Duodenal mucosa (tissue), 2 donors: ENCODE measurements around the gene GPR183.

Source experiments
- H3K27ac ChIP-seq: one replicate; pipeline ENCODE4 v1.7.0; 2013; ENCODE audit warnings: low read depth, low read length
- H3K27me3 ChIP-seq, 2 donors: one replicate each; pipeline ENCODE4 v1.7.0; 2013; ENCODE audit warnings: low read length in 2 of 2, control low read depth in 1 of 2; ENCODE audit not compliant: insufficient read depth in 2 of 2, control insufficient read depth in 1 of 2
- H3K36me3 ChIP-seq, 2 donors: one replicate each; pipeline ENCODE4 v1.7.0; 2013; ENCODE audit warnings: low read length in 2 of 2, control low read depth in 1 of 2; ENCODE audit not compliant: insufficient read depth in 2 of 2, control insufficient read depth in 1 of 2
- H3K4me1 ChIP-seq, 2 donors: one replicate each; pipeline ENCODE4 v1.7.0; 2013; ENCODE audit warnings: low read length in 2 of 2, control low read depth in 1 of 2; ENCODE audit not compliant: insufficient read depth in 2 of 2, control insufficient read depth in 1 of 2
- H3K4me3 ChIP-seq, 2 donors: one replicate each; pipeline ENCODE4 v1.7.0; 2013; ENCODE audit warnings: low read length in 2 of 2, low read depth in 1 of 2
- H3K9ac ChIP-seq, 2 donors: one replicate each; pipeline ENCODE4 v1.7.0; 2013; ENCODE audit warnings: low read length in 2 of 2, low read depth in 1 of 2
- H3K9me3 ChIP-seq, 2 donors: one replicate each; pipeline ENCODE4 v1.7.0; 2013; ENCODE audit warnings: low read length in 2 of 2, control low read depth in 1 of 2; ENCODE audit not compliant: control insufficient read depth in 1 of 2

Gene GPR183

GRCh38 chr13:99339736-99340397 lies 32.7 kb upstream of the GPR183 start:
- no peak overlapping the region for H3K9ac ChIP-seq
- no peak overlapping the region for H3K4me3 ChIP-seq
- peaks cover 25 to 51% of the 10 kb centered on the region in 2 donors for H3K36me3 ChIP-seq
- H3K9me3 ChIP-seq = no peaks in the 10 kb centered on the region
- no peaks in the 10 kb centered on the region for H3K27me3 ChIP-seq
- no peak overlapping the region for H3K27ac ChIP-seq
- H3K4me1 ChIP-seq = no peaks in the 10 kb centered on the region

- Histone ChIP-seq H3K4me3 (no peak overlapping the region), H3K36me3 (peaks cover 20 to 47% of the 10 kb centered on the region in 2 donors), H3K4me1 (no peaks in the 10 kb centered on the region), H3K27me3 (no peaks in the 10 kb centered on the region), H3K9ac (no peak overlapping the region), H3K9me3 (no peaks in the 10 kb centered on the region), H3K27ac (no peak overlapping the region)
Observed at GRCh38 chr13:99339230-99339721, 32.1 kb upstream of the GPR183 start.

GRCh38 chr13:99335603-99336002 lies 28.4 kb upstream of the GPR183 start:
- no peaks in the 10 kb centered on the region for H3K4me1 ChIP-seq
- no peaks in the 10 kb centered on the region for H3K9me3 ChIP-seq
- no peaks in the 10 kb centered on the region for H3K27me3 ChIP-seq
- H3K9ac ChIP-seq = no peak overlapping the region
- H3K27ac ChIP-seq = no peak overlapping the region
- H3K4me3 ChIP-seq = no peak overlapping the region
- peaks cover 8 to 11% of the 10 kb centered on the region in 2 donors for H3K36me3 ChIP-seq

- H3K4me3 ChIP-seq = no peak overlapping the region
- H3K4me1 ChIP-seq = no peaks in the 10 kb centered on the region
Observed at GRCh38 chr13:99335087-99335486, 27.9 kb upstream of the GPR183 start.

GRCh38 chr13:99334221-99334620 lies 27.0 kb upstream of the GPR183 start:
- Histone ChIP-seq H3K27ac (no peak overlapping the region), H3K27me3 (no peaks in the 10 kb centered on the region), H3K36me3 (peaks cover 6 to 15% of the 10 kb centered on the region in 2 donors), H3K9me3 (no peaks in the 10 kb centered on the region), H3K4me3 (no peak overlapping the region), H3K9ac (no peak overlapping the region), H3K4me1 (no peaks in the 10 kb centered on the region)

More at GRCh38 chr13:99335087-99335486, 27.9 kb upstream of the GPR183 start:
- Histone ChIP-seq H3K9me3 (no peaks in the 10 kb centered on the region), H3K9ac (no peak overlapping the region), H3K27me3 (no peaks in the 10 kb centered on the region), H3K27ac (no peak overlapping the region), H3K36me3 (peaks cover 3 to 7% of the 10 kb centered on the region in 2 donors)

GRCh38 chr13:99332456-99332855 lies 25.3 kb upstream of the GPR183 start:
- Histone ChIP-seq H3K36me3 (peaks cover 8 to 22% of the 10 kb centered on the region in 2 donors), H3K27me3 (no peaks in the 10 kb centered on the region), H3K27ac (no peak overlapping the region), H3K9ac (no peak overlapping the region), H3K4me1 (no peaks in the 10 kb centered on the region), H3K9me3 (no peaks in the 10 kb centered on the region), H3K4me3 (no peak overlapping the region)

- Histone ChIP-seq H3K27ac (no peak overlapping the region), H3K9me3 (no peaks in the 10 kb centered on the region), H3K4me3 (no peak overlapping the region), H3K4me1 (no peaks in the 10 kb centered on the region), H3K27me3 (no peaks in the 10 kb centered on the region), H3K9ac (no peak overlapping the region), H3K36me3 (peaks cover 7 to 22% of the 10 kb centered on the region in 2 donors)
Observed at GRCh38 chr13:99331881-99332293, 24.7 kb upstream of the GPR183 start.

- Histone ChIP-seq H3K4me3 (no peak overlapping the region), H3K9ac (no peak overlapping the region), H3K4me1 (no peaks in the 10 kb centered on the region), H3K36me3 (peaks cover 7 to 22% of the 10 kb centered on the region in 2 donors), H3K27me3 (no peaks in the 10 kb centered on the region), H3K9me3 (no peaks in the 10 kb centered on the region), H3K27ac (no peak overlapping the region)
Observed at GRCh38 chr13:99330942-99331341, 23.7 kb upstream of the GPR183 start.

GRCh38 chr13:99329477-99329876 lies 22.3 kb upstream of the GPR183 start:
- H3K27me3 ChIP-seq = no peaks in the 10 kb centered on the region
- no peaks in the 10 kb centered on the region for H3K9me3 ChIP-seq
- no peaks in the 10 kb centered on the region for H3K4me1 ChIP-seq
- H3K9ac ChIP-seq = no peak overlapping the region
- H3K36me3 ChIP-seq = peaks cover 7 to 14% of the 10 kb centered on the region in 2 donors
- H3K4me3 ChIP-seq = no peak overlapping the region
- no peak overlapping the region for H3K27ac ChIP-seq

- peaks cover 7 to 24% of the 10 kb centered on the region in 2 donors for H3K36me3 ChIP-seq
- H3K9ac ChIP-seq = no peak overlapping the region
- no peak overlapping the region for H3K4me3 ChIP-seq
- H3K27ac ChIP-seq = no peak overlapping the region
- H3K4me1 ChIP-seq = peaks cover 8 to 9% of the 10 kb centered on the region in 2 donors
- no peaks in the 10 kb centered on the region for H3K27me3 ChIP-seq
- H3K9me3 ChIP-seq = no peaks in the 10 kb centered on the region
Observed at GRCh38 chr13:99327761-99328160, 20.6 kb upstream of the GPR183 start.
